ENCODE results near the gene LARP4B. TPM values are rescaled to one million over a fixed set of nuclear protein-coding genes. Genes with fewer than 3 reads are reported as not detected.
"Not testable (repeated sequence)": the region's sequence is repeated elsewhere in the genome, so short reads cannot be mapped to it uniquely, and the experiment has no call there.

Gene LARP4B
- total RNA-seq, 2 donors from 2014 or later: 45.3 to 53.9 TPM

DNA sequence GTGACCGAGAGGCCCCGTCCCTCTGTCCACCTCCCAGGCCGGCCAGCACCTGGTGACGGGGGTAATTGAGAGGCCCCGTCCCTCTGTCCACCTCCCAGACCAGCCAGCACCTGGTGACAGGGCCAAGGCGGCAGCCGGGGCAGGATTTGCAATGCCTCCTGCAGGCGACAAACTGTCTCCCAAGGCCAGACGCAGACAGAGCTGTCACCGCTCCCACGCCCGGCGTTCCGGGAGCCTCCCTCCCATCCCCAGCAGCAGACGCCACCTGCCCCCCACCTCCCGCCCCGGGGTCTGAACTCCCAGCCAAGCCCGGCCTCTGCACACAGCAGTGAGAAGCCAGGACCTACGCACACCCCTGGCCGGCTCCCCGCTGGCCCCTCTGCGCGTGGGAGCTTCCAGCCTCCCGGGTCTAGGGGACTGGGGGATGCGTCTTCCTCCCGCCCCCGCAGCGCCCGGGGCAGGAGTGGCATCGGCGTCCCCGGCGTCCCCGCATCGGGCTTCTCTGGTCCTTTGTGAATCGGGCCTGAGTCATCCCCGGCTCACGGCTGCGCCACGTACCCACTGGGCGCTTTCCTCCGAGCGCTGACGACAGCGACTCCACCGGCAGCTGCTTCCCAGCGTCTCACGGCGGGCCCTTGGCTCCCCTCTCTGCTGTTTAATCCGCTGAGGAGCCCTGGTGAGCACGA lies 147.0 kb downstream of the LARP4B start:
- peak; percentile 81 for DNase-seq
- intact Hi-C loops (cut with DNase I): loop anchor here (5.0 to 10.0 kb wide), 2 partner anchors 90 to 267 kb away; no protein-coding TSS in a partner anchor
- peak; percentile 72 to 83 for ATAC-seq

- intact Hi-C loops (cut with DNase I): loop anchor here in 1 of 2 donors (10.0 kb wide), 1 partner anchor 88 kb away; no protein-coding TSS in a partner anchor
- DNase-seq: no peak
- no peak for ATAC-seq
These were observed 148.5 kb downstream of the LARP4B start for GRCh38 chr10:782751-783648.

DNA sequence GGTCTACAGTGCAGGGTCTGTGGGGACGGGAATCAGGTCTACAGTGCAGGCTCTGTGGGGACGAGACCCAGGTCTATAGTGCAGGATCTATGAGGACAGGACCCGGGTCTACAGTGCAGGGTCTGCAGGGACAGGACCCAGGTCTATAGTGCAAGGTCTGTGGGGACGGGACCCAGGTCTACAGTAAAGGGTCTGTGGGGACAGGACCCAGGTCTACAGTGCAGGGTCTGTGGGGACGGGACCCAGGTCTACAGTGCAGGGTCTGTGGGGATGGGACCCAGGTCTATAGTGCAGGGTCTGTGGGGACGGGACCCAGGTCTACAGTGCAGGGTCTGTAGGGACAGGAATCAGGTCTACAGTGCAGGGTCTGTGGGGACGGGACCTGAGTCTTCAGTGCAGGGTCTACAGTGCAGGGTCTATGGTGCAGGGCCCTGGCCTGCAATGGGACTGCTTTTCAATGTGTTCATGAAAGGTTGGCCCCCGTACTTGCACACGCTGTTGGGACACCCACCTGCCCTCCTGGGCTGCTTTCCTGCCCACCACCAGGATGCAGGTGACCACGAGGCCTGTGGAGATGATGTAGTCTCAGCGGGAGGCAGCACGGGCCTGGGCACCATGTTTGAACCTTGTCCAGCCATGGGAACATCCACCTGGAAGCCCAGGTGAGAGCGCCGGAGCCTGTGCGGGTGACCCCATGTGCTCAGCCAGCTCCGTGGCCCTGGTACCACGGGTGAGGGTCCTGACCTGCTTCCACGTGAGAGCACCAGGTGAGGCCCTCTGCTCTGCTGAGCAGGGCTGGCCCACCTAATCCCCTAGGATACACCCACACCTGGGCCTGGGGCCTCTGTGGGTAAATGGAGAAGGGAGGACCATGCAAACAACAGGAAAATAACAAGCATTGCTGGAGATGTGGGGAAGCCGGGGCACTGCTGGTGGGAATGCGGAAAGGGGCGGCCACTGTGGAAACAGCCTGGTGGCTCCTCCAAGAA lies 150.7 kb downstream of the LARP4B start:
- intact Hi-C loops (cut with DNase I): loop anchor here in 1 of 2 donors (10.0 kb wide), 1 partner anchor 86 kb away; no protein-coding TSS in a partner anchor
- ATAC-seq: no peak
- no peak for DNase-seq

DNA sequence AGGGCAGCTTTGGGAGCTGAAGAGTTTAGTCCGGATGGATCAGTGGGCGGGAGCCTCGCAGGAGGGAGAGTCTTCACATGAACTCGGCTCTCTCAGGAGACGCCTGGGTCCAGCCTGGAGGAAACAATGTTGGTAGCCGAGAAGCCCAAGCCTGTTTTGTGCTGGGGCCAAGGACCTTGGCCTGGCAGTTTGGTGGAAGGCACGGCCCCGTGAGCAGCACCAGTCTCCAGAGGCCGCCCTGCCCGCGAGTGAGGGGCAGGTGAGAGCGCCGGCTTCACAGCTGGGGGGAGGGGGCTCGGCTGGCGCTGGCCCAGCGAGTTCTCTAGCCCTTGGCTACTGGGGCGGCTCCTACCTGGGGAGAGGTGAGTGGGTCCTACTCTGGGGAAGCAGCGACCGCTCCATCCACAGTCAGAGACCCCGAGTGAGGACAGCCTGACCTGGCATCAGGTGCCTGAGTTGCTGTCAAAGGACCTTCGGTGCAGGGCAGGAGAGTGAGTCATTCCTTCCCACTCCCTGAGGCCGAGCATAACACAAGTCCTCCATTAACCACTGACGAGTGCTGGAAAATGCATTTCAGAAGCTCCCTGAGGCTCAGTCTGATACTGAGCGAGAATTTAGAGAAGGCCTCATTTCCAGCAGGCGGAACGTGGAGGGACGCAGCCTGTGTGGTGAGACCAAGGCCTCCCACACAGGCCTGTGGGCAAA lies 152.7 kb downstream of the LARP4B start:
- no peak for DNase-seq
- ATAC-seq: no peak

GRCh38 chr10:777913-778479 lies 153.5 kb downstream of the LARP4B start:
- intact Hi-C loops (cut with DNase I): no loop called here
- DNase-seq (no peak), ATAC-seq (no peak)

More for the DNA sequence above, 152.7 kb downstream of the LARP4B start:
- intact Hi-C loops (cut with DNase I): no loop called here

DNA sequence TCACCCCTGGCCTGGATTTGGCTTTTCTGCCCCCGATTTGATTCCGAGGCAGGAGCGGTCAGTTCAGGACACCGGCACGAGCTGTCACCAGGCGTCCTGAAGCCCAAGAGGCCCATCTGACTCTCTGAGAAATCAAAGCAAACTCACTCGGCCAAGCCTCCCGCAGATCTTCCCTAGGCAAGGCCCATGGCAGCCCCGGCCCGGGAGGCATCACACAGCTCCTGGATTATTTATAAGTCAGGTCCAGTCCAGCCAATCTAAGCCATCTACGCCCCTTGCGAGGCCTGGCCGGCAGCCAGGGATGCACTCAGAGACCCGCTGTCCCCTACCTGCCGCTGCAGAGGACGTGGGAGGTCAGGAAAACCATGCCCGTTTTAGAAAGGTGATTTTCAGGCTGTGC lies 154.7 kb downstream of the LARP4B start:
- ATAC-seq: no peak
- no peak for DNase-seq
- intact Hi-C loops (cut with DNase I): no loop called here

DNA sequence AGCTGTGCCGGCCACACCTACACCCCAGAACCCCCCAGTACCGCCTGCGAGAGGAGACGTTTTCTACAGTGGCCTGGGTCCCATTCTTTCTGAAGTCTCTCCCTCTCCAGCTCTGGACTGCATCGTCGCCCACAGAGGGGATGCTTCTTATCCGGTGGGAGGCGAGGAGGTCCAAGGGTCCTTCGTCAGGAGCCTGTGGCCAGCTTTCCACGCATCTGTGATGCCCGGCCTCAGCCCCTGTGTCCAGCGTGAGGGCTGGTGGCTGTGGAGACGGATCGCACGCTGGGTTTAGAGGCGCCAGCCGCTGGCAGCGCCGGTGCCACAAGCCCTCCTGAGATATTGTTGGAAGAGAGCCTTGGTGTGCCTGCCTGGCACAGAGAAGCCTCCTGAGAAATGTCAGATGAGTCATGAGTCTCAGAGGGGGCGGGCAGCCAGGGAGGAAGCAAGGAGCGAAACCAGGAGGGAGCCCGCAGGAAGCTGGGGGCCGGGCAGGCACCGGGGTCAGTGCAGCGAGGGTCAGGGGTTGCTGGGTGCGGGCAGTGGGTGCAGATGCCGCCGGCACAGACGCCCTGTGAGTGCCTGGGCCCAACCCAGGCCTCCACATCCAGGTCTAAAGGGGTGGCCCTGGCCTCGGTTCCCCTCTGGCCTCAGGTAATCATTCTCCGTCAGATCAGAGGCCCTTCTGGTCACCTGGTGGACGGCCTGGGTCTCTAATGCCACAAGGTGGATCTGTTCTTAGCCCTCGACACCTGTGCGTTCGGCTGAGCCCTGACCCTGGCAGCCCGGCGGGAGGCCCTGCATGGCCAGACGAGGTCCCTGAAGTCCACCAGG lies 156.0 kb downstream of the LARP4B start:
- no peak for DNase-seq
- intact Hi-C loops (cut with DNase I): no loop called here
- peak; percentile 43 to 54 for ATAC-seq

DNA sequence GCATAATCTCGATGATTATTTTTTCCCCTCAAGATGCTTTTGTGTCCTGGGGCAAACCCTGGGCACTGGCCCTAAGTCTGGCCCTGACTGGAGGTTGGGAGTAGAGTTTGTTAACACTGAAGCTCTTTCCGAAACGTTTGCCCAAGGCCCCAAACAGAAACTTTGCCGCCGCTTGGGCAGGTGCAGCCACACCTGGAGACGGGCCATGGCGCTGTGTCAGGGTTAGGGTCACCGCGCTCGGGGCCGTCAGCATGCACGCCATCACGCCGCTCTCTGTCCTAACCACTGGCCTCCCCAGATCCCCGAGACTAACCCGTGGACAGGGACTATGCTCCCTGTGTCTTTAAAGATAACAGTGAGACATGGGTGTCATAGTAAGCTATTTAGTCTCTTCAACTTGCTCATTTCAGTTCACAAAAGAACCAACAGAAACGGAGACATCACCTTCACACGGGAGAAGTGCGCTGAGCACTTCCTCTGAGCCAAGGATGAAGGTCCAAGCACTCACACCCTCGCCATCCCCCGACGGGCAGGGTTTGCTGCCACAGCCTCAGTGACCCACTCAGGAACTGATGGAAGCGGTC lies 156.8 kb downstream of the LARP4B start:
- DNase-seq (no peak), ATAC-seq (no peak)
- intact Hi-C loops (cut with DNase I): no loop called here

DNA sequence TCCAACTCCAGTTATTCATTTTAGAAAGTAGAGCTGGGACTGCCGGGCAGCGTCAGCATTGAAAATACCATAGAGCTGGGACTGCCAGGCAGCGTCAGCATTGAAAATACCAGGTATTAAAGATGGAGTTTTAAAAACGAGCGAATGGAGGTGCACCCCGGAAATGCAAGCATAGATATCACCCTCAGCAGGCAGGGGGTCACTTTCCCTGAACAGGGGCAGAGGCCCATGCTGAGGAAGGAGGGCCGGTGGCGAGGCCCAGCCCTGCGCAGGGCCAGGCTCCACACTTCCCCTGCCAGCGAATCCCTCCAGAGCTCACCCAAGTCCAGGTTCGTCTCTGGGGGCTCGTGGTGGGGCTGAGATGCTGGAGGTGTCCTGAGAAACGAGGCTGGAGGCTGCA lies 157.3 kb downstream of the LARP4B start:
- intact Hi-C loops (cut with DNase I): no loop called here
- DNase-seq (no peak), ATAC-seq (no peak)

DNA sequence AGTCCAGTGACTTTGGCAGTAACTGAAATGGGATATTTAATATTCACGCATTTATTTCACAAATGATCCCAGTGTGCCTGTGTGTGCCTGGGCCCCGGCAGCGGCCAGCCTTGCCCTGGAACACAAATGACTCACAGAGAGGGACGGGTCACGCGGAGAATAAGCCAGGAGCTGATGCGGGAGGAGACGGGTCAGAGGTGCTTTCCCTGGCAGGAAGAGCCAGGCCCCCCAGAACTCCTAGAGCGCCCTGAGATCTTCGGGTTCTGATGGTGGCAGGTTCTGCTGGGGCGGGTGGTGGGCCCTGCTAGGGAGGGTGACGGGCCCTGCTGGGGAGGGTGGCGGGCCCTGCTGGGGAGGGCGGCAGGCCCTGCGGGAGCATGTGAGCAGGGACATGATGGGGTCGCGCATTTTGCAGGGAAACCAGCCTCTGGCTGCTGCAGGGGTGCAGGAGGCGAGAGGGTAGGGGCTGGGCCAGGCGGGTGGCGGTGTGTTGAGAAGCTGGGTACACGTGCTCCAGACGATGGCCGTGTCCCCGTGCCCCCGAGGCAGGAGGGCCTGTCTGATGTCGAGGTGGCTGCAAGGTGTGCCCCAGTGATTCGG lies 157.8 kb downstream of the LARP4B start:
- intact Hi-C loops (cut with DNase I): no loop called here
- ATAC-seq: no peak
- DNase-seq: no peak

GRCh38 chr10:772227-772637 lies 159.3 kb downstream of the LARP4B start:
- no peak for DNase-seq
- no peak for ATAC-seq
- intact Hi-C loops (cut with DNase I): no loop called here

- intact Hi-C loops (cut with DNase I): no loop called here
- ATAC-seq (no peak), DNase-seq (no peak)
These were observed 159.9 kb downstream of the LARP4B start for GRCh38 chr10:771647-772046.

GRCh38 chr10:770975-771374 lies 160.5 kb downstream of the LARP4B start:
- ATAC-seq (no peak), DNase-seq (no peak)
- intact Hi-C loops (cut with DNase I): no loop called here

- intact Hi-C loops (cut with DNase I): not testable (repeated sequence)
These were observed 161.3 kb downstream of the LARP4B start for GRCh38 chr10:770048-770712.

GRCh38 chr10:767794-768193 lies 163.7 kb downstream of the LARP4B start:
- ATAC-seq (no peak), DNase-seq (no peak)
- intact Hi-C loops (cut with DNase I): no loop called here

More at GRCh38 chr10:770048-770712, 161.3 kb downstream of the LARP4B start:
- ATAC-seq, DNase-seq: not testable (repeated sequence)

DNA sequence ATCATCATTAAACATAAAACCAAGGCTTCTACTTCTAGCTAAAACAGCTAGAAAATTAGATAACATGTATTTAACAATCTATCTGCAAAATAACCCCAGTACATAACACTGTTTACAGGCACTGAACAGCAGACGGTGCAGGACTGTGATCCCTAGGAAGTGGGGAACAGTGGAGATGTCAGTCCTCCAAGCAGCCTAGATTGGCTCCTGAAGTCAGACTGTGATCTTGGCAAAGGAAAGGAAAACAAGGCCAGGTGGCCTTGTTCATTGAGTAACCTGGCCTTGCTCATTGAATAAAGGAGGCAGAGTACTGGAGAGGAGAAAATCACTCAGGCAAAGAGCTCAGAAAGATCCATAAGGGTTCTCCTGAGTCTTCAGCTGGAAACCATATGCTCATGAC lies 164.3 kb downstream of the LARP4B start:
- intact Hi-C loops (cut with DNase I): no loop called here
- DNase-seq: no peak
- ATAC-seq: no peak

Measured in left cardiac atrium (tissue), 4 donors.